ENCODE measurements around the gene AGBL1.
"Not testable (repeated sequence)": the region's sequence is repeated elsewhere in the genome, so short reads cannot be mapped to it uniquely, and the experiment has no call there.

AGBL1 gene

DNA sequence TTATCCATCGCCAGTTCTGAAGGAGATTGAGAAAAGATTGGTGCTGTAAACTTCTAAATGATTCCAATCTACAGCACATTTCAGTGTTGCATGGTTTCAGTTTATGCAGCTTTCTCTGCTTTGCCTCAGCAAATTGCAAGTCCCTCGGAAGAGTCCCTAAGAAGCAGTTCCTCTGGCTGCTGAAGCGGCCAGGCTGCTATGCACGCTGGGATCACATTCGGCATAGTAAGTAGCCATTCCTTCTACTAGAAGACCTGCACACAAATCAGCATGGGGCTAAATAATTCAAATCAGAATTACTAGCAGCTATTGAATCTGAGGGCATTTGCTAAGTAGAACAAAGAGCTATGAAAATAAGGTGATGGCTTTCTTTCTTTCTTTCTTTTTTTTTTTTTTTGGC is 769.5 kb downstream of the AGBL1 start:
- DNase-seq, result no peak

- DNase-seq, result no peak
Observed at GRCh38 chr15:86849558-86850285, 770.1 kb downstream of the AGBL1 start.

DNA sequence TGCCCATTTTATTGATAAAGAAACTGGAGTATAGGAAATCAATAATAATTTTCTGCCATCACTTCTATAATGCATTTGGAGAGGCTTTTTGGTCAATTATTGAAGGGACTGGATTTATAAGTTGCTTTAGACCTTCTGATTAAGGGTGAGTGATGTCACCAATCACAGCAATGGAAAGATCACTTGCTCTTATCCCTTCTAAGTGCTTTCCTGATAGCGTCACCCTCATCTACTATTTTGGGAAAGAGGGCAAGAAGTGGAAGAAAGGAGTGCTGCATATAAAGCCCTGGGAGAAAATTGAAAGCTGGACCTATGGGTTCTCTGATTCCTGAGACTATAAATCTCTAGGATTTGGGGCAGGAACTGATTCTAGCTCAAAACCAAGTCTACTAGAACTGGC is 771.3 kb downstream of the AGBL1 start:
- no peak for DNase-seq

DNA sequence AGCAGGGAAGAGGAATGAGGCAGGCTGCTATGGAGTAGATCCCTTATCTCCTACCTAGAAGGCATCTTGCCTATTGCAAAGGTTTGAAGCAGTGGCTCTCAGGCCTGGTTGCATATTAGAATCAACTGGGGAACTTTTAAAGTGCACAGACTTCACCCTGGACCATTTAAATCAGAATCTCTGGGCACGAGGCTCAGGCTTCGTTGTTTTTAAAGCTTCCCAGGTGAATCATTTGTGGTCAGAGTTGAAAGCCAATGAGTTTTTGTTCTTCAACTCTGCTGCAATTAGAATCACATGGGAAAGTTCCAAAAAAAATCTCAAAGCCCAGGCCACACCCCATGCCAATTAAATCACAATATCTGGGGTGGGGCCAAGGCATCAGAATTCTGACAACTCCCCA is 773.1 kb downstream of the AGBL1 start:
- no peak for DNase-seq

DNA sequence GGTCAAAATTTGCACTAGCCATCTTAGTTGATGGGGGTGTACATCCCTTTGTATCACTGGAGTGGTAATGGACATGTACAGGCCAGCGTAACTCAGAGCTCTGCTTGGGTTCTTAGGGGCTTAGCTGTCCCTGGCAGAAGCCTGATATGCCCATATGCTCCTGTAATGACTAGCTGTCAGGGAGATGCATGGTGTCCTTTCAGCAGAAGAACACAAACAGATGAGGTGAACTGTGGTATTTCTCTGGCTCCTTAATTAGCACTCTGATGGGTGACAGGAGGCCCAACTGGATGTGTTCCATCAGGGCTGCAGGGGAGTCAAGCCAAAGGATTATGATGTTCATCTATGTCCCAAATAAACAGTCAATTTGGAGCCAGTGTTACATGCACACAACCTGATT is 774.5 kb downstream of the AGBL1 start:
- DNase-seq, result no peak

DNA sequence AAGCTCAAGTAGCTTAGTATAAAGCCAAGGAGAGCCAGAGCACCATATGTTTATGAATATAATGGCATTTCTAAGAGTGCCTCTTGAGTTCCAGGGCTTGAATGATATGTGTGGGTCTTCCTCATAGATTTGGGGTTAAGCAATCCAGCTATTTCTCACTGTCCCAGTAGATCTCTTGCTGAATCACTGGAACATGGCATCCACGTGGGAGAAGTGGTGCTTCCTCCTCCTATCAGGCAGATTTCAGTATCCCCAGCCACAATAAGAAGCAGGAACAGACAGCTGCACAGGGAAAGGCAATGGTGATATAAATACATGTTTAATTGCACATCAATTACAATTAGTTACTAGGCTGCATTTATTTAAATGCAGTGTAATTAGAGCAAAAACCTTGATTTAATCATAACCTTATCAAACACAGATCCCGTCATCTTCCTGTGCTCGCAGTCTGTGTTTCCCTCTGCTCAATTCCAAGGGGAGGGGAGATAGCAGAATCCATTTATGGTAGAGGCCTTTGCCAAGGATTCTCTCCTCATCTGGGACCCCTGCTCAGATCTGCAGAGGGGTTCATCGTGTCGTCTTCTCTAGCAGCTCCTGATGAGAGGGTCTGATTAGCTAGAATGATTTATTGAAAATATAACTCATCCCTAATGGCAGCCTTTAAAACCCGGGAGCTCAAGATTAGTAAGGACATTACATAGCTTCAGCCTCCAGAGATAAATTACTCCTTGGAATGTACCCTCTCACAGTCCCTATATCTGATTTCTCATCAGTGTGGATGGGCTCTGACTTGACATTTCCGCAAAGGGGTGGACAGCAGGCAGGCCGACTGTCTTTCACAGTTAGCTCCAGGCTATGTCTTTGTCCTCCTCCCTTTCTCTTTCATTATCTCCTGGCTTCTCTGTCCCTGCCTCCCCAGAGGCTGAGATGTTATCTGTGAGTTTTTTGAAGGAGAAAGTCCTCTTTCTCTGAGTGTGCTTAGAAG is 775.9 kb downstream of the AGBL1 start:
- no peak for DNase-seq

DNA sequence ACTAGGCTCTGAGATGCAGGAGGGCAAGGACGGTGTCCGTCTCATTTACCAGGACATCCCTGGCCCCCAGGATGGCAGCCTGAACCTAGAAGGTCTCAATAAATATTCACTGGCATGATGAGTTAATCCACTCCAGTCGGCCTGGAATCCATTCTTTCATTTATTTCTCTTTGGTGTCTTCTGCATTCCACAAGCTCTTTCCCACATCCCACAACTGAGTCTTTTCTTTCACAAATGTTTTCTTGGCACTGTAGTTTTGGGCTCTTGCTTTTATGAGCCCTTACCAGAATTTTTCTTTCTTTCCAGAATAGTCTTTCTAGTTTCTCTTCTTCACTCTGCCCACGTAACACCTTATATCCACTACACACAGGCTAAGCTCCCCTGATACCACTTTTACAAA is 778.0 kb downstream of the AGBL1 start:
- DNase-seq, result no peak

DNA sequence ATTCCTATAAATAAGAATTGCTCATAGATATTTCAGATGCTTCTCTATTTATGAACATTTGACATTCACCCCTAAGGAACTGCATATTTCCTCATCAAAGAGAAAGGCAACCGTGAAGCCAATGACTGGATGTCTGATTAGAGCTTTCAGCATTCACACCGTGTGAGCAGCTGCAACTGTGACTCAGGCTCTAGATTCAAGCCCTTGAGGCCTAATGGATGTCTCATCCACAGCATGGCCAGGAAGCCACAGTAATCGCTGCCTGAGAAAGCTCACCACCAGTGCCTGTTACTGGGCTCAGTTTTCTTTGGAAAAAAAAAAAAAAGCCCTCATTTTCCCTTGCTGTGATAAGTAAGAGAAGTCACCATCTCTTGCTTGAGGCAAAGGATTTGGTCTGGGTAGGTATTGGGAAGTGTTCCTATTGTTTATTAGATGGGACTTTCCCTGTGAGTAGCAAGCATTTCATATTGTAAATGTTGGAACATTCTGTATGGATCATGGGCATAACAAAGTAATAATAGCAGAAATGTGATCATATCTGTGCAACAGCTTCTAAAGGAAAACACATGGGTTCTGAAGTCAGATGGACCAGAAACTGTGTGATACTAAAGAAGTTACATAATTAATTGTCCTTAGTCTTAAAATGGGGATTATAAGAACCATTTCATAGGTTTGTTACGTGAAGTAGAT is 783.7 kb downstream of the AGBL1 start:
- DNase-seq, result no peak

DNA sequence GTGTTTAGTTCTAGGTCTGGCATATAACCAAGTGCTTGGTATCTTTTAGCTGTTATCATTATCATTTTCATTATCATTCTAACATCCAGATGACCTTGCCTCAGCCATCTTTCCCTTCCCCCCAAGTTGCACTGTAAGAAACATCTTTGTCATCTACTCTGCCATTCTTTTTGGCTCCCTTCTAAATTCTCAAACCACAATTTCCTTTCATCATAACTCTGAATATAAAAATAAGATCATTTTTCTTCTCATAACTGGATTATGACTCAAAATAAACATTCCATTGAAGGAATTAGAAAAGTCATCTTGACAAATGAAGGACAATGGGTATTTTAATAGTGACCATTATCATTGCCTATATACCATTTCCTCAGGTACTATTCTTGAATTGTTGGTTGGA is 786.2 kb downstream of the AGBL1 start:
- no peak for DNase-seq

DNA sequence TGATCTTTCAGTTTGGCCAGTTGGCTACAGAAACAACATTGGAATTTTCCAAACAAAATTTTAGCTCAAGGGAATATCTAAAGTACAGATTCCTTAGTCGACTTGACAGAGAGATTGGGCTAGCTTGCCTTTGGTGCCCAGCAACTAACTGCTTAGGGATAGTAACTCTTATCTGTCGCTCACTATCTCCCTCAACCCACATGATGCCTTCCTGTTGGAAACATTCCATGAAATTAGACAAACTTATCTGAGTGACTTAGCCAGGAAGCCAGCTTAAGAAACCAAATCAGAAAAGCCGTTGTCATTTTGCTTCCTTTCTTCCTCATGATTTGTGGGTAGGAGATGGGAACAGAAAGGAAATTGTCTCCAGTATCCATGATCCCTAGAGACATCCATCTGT is 791.2 kb downstream of the AGBL1 start:
- DNase-seq, result no peak

GRCh38 chr15:86871964-86872363 is 792.3 kb downstream of the AGBL1 start:
- no peak for DNase-seq

- no peak for DNase-seq
Observed at GRCh38 chr15:86872782-86873181, 793.1 kb downstream of the AGBL1 start.

- DNase-seq, result no peak
Observed at GRCh38 chr15:86875067-86875466, 795.4 kb downstream of the AGBL1 start.

DNA sequence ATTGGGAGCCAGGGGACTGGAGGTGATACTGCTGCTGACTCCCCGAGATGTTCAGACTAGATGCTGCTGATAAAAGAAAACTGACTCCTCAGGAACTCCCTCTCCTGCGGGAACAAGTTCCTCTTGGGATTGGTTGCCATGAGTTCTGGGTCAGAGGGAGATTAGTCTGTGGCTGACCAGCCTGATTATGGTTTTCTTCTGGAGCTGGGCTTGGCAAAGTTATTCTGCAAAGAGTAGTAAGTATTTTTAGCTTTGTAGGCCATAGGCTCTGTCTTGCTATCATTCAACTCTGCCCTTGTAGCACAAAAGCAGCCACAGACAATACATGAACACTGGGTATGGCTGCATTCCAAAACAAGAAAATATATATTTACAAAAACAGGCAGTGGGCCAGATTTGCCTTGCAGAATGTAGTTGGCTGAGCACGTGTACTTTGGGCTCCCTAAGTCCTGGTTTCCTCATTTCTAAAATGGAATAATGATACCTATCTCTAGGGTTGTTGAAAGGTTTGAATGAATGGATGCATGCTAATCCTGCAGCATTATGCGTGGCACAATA is 796.8 kb downstream of the AGBL1 start:
- no peak for DNase-seq

- DNase-seq, result no peak
Observed at GRCh38 chr15:86877171-86877631, 797.5 kb downstream of the AGBL1 start.

DNA sequence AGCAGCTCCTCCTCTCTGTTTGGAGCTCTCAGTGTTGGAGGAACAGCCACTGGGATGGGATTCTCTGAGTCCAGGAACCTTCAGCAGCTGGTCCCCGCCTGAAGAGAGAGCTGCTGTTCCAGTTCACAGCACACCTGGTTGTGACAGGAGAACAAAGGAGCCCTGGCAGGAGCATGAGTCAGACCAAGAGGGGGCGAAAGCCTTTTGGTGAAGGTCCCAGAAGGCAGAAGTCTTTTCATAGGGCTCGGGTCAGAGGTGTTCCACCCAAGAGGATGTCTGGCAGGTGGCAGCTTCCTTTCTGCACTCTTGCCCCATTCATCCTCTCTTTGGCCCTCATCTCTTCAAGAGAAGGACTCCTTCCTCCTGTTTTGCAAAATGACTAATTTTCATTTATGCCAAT is 799.2 kb downstream of the AGBL1 start:
- DNase-seq, result not testable (repeated sequence)

- DNase-seq, result no peak
Observed at GRCh38 chr15:86879250-86880229, 799.9 kb downstream of the AGBL1 start.

DNA sequence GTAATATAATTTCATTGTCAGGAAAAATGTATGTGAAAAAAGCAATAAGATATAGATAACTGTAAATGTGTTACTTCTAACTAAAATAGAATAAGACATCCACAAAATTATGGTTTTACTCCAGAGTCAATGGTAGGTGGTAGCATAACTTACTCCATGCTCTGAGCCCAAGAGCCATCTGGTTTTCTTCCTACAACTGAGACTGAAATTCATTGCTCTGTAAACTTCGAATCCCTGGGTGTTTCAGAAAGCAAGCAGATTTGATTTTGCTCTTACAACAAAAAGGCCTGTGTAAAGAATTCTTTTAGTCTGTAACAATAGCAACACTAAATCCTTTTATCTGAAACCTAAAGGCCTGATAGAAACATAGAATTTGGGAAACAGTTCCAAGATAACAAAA is 805.9 kb downstream of the AGBL1 start:
- no peak for DNase-seq

DNA sequence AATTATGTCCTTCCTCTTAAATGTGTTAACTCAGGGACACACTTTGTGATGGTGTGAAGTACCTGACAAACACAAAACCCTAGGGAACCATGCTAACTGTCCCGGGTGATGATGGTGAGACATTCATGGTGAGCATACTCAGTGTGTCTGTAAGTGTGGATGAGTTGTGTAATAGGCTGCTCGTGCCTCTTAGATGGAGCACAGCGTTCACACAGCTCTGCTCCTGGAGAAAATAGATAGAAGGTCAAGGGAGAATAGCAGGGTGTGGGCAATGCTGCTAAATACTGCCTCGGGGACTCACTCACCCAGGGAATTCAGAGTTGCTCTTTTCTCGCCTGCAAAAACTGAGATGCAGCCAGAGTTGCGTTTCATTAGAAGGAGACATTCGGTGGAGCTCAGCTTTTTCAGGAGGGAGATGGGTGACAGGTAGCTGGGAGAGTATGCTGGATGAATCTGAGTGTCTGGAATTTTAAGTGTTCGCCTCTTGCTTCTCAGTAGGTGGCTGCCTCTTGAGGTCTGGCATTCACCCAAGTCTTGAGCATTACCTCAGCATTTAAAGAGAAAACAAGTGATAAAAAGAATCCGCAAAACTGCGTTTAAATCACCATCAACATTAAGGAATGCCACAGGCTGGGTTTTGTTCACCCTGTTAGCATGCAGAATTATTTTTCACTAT is 813.2 kb downstream of the AGBL1 start:
- DNase-seq, result no peak

GRCh38 chr15:86894269-86894668 is 814.6 kb downstream of the AGBL1 start:
- no peak for DNase-seq

All from NCI-H1436 (cell line).